AG20443 (cell line): ENCODE results near the gene GZMB.
"Not testable (repeated sequence)": the region's sequence is repeated elsewhere in the genome, so short reads cannot be mapped to it uniquely, and the experiment has no call there.

Experiments
- DNase-seq: peaks from one replicate; pipeline ENCODE4 v3.0.0; 2012; ENCODE audit warnings: low spot score, mixed read lengths

Gene GZMB

GRCh38 chr14:24634158-24634557 lies at the start of gene GZMB:
Gene GZMB (minus strand): TSS chr14:24634190. CDS start chr14:24634160, 30 bp downstream.
- DNase-seq: no peak

GRCh38 chr14:24681056-24681455 lies 47.1 kb upstream of the GZMB start:
- DNase-seq: no peak

DNA sequence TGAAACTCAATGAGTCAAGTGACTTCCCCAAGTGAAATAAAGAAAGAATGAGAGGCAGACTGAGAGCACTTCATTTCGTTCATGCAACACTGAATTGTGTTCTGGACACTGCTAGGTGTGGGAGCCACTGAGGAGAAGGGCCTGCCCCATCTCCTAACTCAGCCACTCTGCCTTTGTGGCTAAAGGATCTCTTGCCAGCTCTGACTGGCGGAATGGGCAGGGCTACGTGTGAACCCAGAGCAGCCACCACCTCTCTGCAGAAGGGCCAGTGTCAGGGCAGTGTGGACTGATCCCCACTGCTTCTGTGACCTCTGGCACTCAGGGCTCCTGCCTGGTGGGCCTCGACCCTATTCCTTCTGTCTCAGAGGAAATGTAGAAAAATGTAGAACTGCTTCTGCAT lies 46.5 kb upstream of the GZMB start:
- DNase-seq: no peak

DNA sequence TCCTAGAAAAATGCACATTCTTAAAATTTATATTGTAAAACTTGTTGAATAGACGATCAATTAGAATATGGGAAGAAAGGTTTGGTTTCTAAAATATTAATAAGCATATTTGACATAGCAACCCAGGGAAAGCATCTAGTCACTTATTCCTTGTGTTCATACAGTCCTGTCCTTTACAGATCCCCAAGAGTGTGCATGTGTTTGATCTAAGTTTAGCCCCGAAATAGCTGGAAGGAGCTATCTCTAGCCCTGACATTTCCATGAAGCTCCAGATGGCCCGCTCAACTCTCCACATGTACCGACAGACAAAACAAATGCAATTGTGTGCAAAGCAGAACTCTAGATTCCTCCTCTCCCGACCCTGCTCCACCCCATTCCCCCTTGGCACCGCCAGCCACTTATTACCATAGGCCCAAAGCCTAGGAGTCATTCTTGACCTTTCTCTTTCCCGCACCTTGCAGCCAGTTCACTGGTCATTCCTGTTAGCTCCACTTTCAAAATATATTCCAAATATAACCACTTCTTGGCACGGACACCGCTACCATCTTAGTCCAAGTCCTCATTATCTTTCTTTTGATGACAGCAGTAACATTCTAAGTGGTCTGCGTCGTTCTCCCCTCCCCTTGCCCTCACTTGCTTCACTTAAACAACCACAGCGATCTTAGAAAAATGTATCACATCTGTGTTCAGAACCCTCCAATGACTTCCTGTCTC lies 45.4 kb upstream of the GZMB start:
- no peak for DNase-seq

- DNase-seq: peak; percentile 90
These were observed 44.8 kb upstream of the GZMB start for GRCh38 chr14:24678801-24679247.

DNA sequence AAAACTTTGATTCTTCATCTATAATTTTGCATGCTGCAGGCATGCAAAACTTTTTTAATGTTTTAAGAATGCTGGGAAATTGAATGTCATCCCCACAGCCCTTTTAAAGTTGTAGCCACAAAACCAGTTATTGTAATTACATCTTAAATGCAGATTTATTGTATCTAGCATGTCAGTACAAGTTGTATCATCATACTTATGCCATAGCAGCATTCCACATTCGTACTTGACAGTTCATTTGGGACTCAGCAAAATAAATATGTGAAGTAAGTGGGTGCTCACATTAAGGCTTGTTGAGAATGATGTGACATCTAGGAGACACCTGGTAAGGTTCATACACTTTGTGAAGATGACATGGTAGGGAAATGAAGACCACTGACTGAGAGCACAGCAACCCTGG lies 44.0 kb upstream of the GZMB start:
- DNase-seq: no peak

- DNase-seq: no peak
These were observed 40.4 kb upstream of the GZMB start for GRCh38 chr14:24674204-24674970.

GRCh38 chr14:24673534-24674203 lies 39.7 kb upstream of the GZMB start:
- no peak for DNase-seq

GRCh38 chr14:24673059-24673458 lies 39.1 kb upstream of the GZMB start:
- DNase-seq: no peak

DNA sequence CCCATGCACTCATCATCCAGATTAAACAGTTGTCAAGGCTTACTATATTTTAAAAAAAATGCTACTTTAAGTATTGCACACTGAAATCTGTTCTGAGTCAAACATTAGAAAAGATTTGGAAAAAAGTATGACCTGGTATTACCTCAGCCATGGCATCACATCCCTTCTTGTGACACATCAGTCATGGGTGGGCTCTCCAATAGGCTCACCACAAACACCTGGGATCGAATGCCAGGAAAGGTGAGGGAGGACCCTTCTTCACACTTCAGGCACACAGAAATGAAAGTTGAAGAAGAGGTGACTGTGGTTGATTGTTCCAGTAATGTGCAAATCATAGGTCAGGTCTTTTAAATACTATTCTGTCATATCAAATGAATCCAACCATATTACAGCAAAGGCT lies 36.6 kb upstream of the GZMB start:
- DNase-seq: no peak

- no peak for DNase-seq
These were observed 35.7 kb upstream of the GZMB start for GRCh38 chr14:24669651-24670050.

GRCh38 chr14:24665440-24665991 lies 31.5 kb upstream of the GZMB start:
- no peak for DNase-seq

DNA sequence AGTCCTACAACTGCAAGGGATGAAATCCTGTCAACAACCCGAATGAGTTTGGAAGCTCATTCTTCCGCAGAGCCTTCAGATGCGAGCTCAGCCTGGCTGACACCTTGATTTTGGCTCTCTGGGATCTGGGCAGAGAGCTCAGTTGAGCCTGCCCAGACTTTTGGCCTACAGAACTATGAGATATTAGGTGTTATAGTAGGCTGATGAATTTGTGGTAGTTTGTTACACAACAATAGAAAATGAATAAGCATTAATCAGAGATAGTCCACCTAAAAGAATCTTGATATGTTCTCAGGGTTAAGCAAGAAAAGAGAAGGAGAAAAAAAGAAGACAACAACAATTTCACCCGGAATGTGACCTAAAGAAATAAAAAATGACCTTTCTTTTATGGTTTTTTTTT lies 30.4 kb upstream of the GZMB start:
- no peak for DNase-seq

DNA sequence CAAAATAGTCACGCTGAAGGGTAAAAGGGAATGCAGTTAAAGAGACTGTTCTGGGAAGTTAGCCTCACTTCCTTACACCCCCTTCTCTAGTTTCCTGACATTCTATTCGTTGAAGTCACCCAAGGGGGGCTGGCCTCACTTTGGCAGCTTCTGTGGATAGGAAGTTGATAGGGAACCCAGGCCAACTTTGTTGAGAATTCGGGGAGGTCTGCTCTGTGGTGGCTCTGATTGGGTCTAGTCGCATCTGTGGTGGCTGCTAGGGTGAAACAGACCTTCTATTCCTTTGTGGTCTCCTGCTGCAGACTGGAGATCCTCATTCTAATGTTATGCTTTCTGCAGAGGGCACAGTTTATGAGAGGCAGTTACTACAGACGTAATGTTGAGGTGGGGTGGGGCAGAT lies 28.8 kb upstream of the GZMB start:
- no peak for DNase-seq

- DNase-seq: no peak
These were observed 26.1 kb upstream of the GZMB start for GRCh38 chr14:24659916-24660570.

DNA sequence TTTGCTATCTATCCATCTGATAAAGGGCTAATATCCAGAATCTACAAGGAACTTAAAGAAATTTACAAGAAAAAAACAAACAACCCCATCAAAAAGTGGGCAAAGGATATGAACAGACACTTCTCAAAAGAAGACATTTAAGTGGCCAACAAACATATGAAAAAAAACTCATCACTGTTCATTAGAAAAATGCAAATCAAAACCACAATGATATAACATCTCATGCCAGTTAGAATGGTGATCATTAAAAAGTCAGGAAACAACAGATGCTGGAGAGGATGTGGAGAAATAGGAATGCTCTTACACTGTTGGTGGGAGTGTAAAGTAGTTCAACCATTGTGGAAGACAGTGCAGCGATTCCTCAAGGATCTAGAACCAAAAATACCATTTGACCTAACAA lies 14.4 kb upstream of the GZMB start:
- not testable (repeated sequence) for DNase-seq

DNA sequence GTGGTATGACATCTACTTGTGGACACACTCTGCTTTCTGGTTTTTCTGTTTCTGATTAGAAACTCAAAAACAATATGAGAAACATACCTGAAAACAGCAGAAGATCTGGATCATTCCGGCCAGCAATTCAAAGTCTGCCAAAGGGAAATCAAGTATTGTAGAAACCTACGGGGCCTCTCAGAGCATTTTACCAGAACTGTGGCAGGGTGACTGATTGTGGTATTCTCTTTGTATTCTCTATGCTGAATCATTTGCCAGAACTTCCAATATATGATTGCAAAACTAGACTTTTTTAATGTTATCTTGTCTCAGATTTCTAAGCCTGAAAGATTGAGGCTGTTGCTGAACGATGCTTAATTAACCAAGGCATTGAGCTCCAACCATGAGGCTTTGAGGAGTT lies 5.9 kb upstream of the GZMB start:
- no peak for DNase-seq

- DNase-seq: no peak
These were observed 5.3 kb upstream of the GZMB start for GRCh38 chr14:24639270-24639669.

- no peak for DNase-seq
These were observed 637 bp downstream of the GZMB start for GRCh38 chr14:24633353-24633752.

DNA sequence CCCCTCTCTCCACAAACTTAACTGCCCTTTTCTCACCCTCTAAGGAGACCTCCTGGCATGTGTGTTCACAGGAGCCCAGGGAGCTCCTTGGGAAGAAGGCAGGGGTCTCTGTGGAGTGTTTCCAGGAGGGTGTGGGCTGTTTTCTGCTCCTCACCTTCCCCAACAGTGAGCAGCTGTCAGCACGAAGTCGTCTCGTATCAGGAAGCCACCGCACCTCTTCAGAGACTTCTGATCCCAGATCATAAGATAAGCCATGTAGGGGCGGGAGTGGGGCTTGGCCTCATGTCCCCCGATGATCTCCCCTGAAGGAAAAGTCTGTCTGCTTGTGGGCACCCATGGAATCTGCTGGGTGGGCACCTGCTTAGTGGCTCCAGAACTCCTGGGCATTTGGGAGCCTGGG lies 1.2 kb downstream of the GZMB start:
- no peak for DNase-seq

DNA sequence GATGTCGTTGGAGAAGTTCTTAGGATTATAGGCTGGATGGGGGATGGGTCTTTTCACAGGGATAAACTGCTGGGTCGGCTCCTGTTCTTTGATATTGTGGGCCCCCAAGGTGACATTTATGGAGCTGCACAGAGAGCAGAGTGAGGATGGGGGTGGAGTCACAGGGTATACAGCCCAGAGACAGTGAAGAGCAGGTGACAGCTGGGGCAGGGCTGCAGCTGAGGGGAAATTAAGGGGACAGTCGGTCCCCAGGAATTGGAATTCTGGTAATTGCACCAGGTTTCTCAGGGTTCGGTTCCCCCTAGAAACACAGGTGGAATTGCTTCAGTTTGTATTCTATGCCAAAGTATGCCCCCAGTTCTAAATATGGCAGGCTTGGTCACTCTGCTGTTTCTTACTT lies 1.7 kb downstream of the GZMB start:
- DNase-seq: no peak

GRCh38 chr14:24631749-24632335 lies 2.1 kb downstream of the GZMB start:
- DNase-seq: no peak
